Aorta (tissue), 5 donors: ENCODE measurements around the gene ELFN2. TPM values are rescaled to one million over a fixed set of nuclear protein-coding genes. Genes with fewer than 3 reads are reported as not detected.

ENCODE experiments used
- ATAC-seq: fragments of 200-7000 bp; cut with Tn5 transposase; one replicate; pipeline ENCODE4 v1.9.1; 2022; ENCODE audit warnings: moderate library complexity; ENCODE audit not compliant: low FRiP score
- DNase-seq, 2 donors: peaks; one replicate each; pipeline ENCODE4 v3.0.0-alpha.2; 2020
- H3K27ac ChIP-seq, 2 donors: one replicate each; pipeline ENCODE4 v1.5.1; 2013; ENCODE audit warnings: low read length in 2 of 2, mild to moderate bottlenecking in 2 of 2, moderate library complexity in 2 of 2, control low read depth in 1 of 2, inconsistent platforms in 1 of 2, low read depth in 1 of 2
- H3K27me3 ChIP-seq, 2 donors: one replicate each; pipeline ENCODE4 v1.6.1; 2013; ENCODE audit warnings: control low read depth in 1 of 2, low read length in 1 of 2, mild to moderate bottlenecking in 1 of 2, moderate library complexity in 1 of 2; ENCODE audit not compliant: insufficient read depth in 2 of 2, control insufficient read depth in 1 of 2
- H3K36me3 ChIP-seq, 2 donors: one replicate each; pipeline ENCODE4 v1.6.1; 2013; ENCODE audit warnings: control low read depth in 1 of 2, low read length in 1 of 2, mild to moderate bottlenecking in 1 of 2; ENCODE audit not compliant: insufficient read depth in 2 of 2, control insufficient read depth in 1 of 2
- H3K4me1 ChIP-seq, 2 donors: one replicate each; pipeline ENCODE4 v1.6.1; 2013; ENCODE audit warnings: low read length in 2 of 2, control low read depth in 1 of 2, mild to moderate bottlenecking in 1 of 2, moderate library complexity in 1 of 2; ENCODE audit not compliant: insufficient read depth in 2 of 2, control insufficient read depth in 1 of 2
- H3K4me3 ChIP-seq, 2 donors: one replicate each; pipeline ENCODE4 v1.5.1; 2013; ENCODE audit warnings: low read length in 2 of 2, control low read depth in 1 of 2, mild to moderate bottlenecking in 1 of 2
- H3K9me3 ChIP-seq: one replicate; pipeline ENCODE4 v1.6.1; 2013; ENCODE audit warnings: mild to moderate bottlenecking, low read length; ENCODE audit not compliant: control insufficient read depth
- WGBS, 2 donors: extraction: QIAGEN DNeasy Blood & Tissue Kit; methylation state at CpG; one replicate each; pipeline ENCODE4 v1.1.7; 2013; 5-methylcytosine and 5-hydroxymethylcytosine counted together
- intact Hi-C, 2 donors: fragments of 100-400 bp; cut with DNase I; formaldehyde crosslinking; loops; one replicate each; pipeline versions ENCODE4 v1.14.2 to v1.15.0; 2022
- polyA plus RNA-seq, 2 donors: library from polyadenylated mRNA; stranded (reverse); fragments of 200-250 nt; gene quantifications; one replicate each; pipeline ENCODE4 v1.2.3, GENCODE V29; 2013
- total RNA-seq, 2 donors: library from RNA; stranded (reverse); fragmentation: NEBNext Ultra II Directional; extraction: Animal tissue kit (Norgen Biotek cat#: 25700); gene quantifications; one replicate each; pipeline ENCODE4 v1.2.1, GENCODE V29; 2021
- donor health status: healthy with polysubstance abuse.
- donor health status: Bipolar disorder and iron deficiency.
- donor health status: DM: no; HTN: no; CAD: no.
- donor health status: DM: no; HTN: no; CAD: no.
- donor health status: DM: yes; HTN: yes; CAD: no.

The ELFN2 gene
- total and polyA plus RNA-seq, 4 donors: 0.06 to 0.24 TPM; not detected in 2

DNA sequence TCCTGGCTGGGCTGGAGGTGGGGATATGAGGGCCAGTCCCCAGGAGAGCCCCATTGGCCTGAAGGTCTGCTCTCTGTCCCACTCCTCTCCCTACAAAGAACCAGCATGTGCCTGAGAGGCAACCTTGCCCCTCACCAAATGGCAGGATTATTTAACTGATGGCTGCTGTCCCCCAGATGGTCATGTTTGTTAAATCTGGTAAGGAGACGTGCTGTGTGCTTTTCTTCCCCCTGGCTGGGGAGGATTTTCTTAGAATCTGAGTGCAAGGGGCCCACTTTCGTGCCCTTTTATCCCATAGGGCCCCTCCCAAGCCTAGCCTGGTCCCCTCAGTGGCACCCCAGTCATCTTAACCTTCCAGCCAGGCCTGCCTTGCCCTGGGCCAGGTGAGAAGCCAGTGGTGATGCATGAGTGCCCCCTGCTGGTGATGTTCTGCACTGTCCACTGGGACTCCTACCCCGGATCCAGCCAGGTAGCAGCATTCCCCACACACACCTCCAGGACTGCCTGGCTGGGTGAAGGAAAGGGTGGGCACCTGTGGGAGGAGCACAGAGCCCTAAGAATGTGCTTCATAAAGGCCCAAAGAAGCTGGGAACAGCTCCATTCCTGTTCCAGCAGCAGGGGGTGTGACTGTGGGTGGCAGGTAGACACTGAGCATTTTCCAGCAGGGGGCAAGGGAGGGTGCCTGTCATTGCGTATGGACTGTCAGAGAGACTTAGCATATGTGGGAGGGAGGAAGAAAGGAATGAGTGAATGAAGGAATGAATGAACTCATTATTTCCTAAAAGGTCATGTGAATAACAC, 30.0 kb upstream of the ELFN2 start:
- Histone ChIP-seq H3K4me3 (no peak overlapping the region), H3K9me3 (no peaks in the 10 kb centered on the region), H3K27me3 (no peaks in the 10 kb centered on the region), H3K36me3 (no peaks in the 10 kb centered on the region), H3K27ac (no peak overlapping the region), H3K4me1 (no peaks in the 10 kb centered on the region)
- 33 to 35% methylated on average over 4 of the region's 4 CpGs for WGBS, 2 donors
- ATAC-seq (peak; percentile 66), DNase-seq (peak in 1 of 2 donors; percentile 71)
- intact Hi-C loops: loop anchor here in 1 of 2 donors (2.0 kb wide), 1 partner anchor 140 kb away; no protein-coding TSS in a partner anchor

DNA sequence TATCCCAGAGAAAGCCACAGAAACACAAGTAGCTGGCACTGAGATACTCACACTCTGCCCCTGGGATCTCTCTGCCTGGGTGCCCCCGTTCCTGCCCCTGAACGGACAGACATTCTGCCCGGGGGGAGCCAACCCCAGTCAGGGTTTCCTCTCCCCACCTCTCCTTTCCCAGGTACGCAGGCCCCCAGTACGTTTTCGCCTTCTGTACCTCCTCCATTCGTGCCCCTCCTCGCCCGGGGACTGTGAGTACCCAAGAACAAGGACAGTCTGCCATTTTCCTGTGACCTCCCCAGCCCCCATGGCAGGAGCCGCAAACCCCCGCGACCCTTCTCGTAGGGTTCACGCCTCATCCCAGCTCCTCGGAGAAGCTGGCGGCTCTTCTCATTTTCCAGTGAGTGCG, 29.1 kb upstream of the ELFN2 start:
- H3K4me1 ChIP-seq: no peaks in the 10 kb centered on the region
- no peak overlapping the region for H3K27ac ChIP-seq
- intact Hi-C loops: loop anchor here in 1 of 2 donors (2.0 kb wide), 1 partner anchor 140 kb away; no protein-coding TSS in a partner anchor
- H3K9me3 ChIP-seq: no peaks in the 10 kb centered on the region
- DNase-seq (no peak), ATAC-seq (no peak)
- no peak overlapping the region for H3K4me3 ChIP-seq
- H3K36me3 ChIP-seq: no peaks in the 10 kb centered on the region
- H3K27me3 ChIP-seq: no peaks in the 10 kb centered on the region
- 65 to 66% methylated on average over 17 of the region's 17 CpGs for WGBS, 2 donors

GRCh38 chr22:37455896-37456295, 28.6 kb upstream of the ELFN2 start:
- DNase-seq: no peak
- Histone ChIP-seq H3K9me3 (no peaks in the 10 kb centered on the region), H3K27me3 (no peaks in the 10 kb centered on the region), H3K27ac (no peak overlapping the region), H3K4me1 (no peaks in the 10 kb centered on the region), H3K4me3 (no peak overlapping the region), H3K36me3 (no peaks in the 10 kb centered on the region)
- 73 to 74% methylated on average over 14 of the region's 14 CpGs for WGBS, 2 donors
- ATAC-seq: no peak
- intact Hi-C loops: loop anchor here in 1 of 2 donors (2.0 kb wide), 1 partner anchor 139 kb away; no protein-coding TSS in a partner anchor

- DNase-seq (no peak), ATAC-seq (no peak)
- Histone ChIP-seq H3K27me3 (no peaks in the 10 kb centered on the region), H3K4me1 (no peaks in the 10 kb centered on the region), H3K36me3 (no peaks in the 10 kb centered on the region), H3K4me3 (no peak overlapping the region), H3K27ac (no peak overlapping the region), H3K9me3 (no peaks in the 10 kb centered on the region)
- intact Hi-C loops: no loop called here
- WGBS, 2 donors: 12% methylated on average over 21 of the region's 21 CpGs
These were observed 27.8 kb upstream of the ELFN2 start for GRCh38 chr22:37454857-37455686.

DNA sequence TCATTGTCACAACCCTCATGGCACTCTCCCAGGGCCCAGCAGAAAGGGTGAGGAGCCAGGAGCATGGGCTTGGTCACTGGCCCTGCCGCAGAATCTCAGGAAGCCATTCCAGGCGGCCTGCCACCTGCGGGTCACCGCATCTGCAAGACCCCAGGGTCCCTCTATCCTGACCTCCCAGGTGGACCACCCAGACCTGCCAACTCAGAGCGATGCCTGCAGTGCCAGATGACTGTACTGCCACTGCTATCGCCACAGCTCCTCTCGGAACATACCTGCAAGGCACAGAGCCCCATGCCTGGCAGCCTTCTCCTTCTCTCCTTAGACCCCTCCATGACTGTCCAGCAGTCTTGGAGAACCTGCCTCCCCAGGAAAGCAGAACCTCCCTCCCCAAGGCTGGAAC, 26.4 kb upstream of the ELFN2 start:
- no peaks in the 10 kb centered on the region for H3K9me3 ChIP-seq
- 76 to 84% methylated on average over 7 of the region's 7 CpGs for WGBS, 2 donors
- intact Hi-C loops: no loop called here
- H3K36me3 ChIP-seq: no peaks in the 10 kb centered on the region
- H3K4me3 ChIP-seq: no peak overlapping the region
- DNase-seq (no peak), ATAC-seq (no peak)
- no peaks in the 10 kb centered on the region for H3K4me1 ChIP-seq
- no peaks in the 10 kb centered on the region for H3K27me3 ChIP-seq
- H3K27ac ChIP-seq: no peak overlapping the region

DNA sequence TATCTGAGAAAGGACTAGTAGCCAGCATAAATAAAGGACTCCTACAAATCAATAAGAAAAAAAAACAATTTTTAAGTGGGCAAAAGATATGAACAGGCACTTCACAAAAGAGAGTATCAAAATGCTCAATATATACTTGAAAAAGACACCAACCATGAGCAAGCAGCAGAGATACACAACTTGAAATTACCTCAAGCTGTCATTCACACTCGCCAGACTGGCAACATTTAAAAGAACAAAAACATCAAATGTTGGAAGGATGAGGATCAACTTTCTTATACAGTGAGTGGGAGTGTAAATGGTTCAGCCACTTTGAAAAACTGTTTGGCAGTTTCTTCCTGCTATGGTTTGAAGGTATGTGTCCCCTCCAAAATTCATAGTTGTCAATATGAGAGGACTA, 23.9 kb upstream of the ELFN2 start:
- no peak for ATAC-seq
- H3K27ac ChIP-seq: no peak overlapping the region
- no peaks in the 10 kb centered on the region for H3K4me1 ChIP-seq
- intact Hi-C loops: no loop called here
- H3K9me3 ChIP-seq: no peaks in the 10 kb centered on the region
- H3K36me3 ChIP-seq: no peaks in the 10 kb centered on the region
- H3K27me3 ChIP-seq: no peaks in the 10 kb centered on the region
- WGBS, 2 donors: 47 to 91% methylated on average over 1 of the region's 1 CpG
- DNase-seq: no peak
- H3K4me3 ChIP-seq: no peak overlapping the region

GRCh38 chr22:37449331-37450001, 22.2 kb upstream of the ELFN2 start:
- H3K27ac ChIP-seq: no peak overlapping the region
- H3K36me3 ChIP-seq: no peaks in the 10 kb centered on the region
- no peak overlapping the region for H3K4me3 ChIP-seq
- ATAC-seq: no peak
- no peak for DNase-seq
- H3K9me3 ChIP-seq: no peaks in the 10 kb centered on the region
- H3K27me3 ChIP-seq: no peaks in the 10 kb centered on the region
- no peaks in the 10 kb centered on the region for H3K4me1 ChIP-seq
- intact Hi-C loops: no loop called here
- 30% methylated on average over 14 to 15 of the region's 15 CpGs for WGBS, 2 donors

DNA sequence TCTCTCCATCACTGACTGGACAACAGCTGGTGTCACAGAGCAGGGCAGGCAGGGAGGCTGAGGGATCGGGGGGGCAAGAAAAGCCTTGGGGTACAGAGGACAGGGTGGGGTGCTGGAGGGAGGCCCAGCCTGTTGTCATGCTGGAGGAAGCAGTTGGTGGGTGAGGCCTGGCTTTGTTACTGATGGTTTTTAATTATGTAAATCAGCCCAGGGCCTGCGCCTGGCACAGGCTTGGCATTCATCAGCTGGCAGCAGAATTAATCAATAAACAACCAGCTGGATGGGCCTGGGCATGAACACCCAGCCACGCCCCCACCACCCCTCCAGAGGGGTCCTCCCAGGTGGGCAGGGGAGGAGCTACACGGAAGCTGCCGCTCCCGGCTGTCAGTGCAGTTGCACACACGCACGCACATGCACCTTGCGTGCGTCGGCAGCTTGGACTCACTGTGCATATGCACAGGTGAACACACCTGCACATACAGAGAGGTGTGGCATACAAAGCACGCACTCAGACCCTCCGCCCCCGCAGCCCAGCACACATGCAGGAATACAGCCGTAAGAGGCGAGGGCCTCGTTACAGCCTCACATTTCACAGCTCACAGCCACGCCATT, 21.3 kb upstream of the ELFN2 start:
- WGBS, 2 donors: 81 to 82% methylated on average over 18 of the region's 18 CpGs
- no peak for ATAC-seq

More for the DNA sequence above, 21.3 kb upstream of the ELFN2 start:
- no peak for DNase-seq
- intact Hi-C loops: no loop called here
- Histone ChIP-seq H3K4me3 (no peak overlapping the region), H3K4me1 (no peaks in the 10 kb centered on the region), H3K36me3 (no peaks in the 10 kb centered on the region), H3K27ac (no peak overlapping the region), H3K27me3 (no peaks in the 10 kb centered on the region), H3K9me3 (no peaks in the 10 kb centered on the region)
